K562 (cell line): ENCODE measurements around the gene PTPN14. TPM values are rescaled to one million over a fixed set of nuclear protein-coding genes. Genes with fewer than 3 reads are reported as not detected.
A peak's percentile ranks its signal among the peaks of the same experiment; 100 is the strongest.

ENCODE experiments used
- ATAC-seq: fragments of 200-7000 bp; cut with Tn5 transposase; 3 replicates; pipeline ENCODE4 v1.9.1; 2020; ENCODE audit warnings: moderate library complexity
- BruUV-seq: library from RNA; stranded (reverse); fragments of 400-500 nt; replicated peaks from 2 replicates; lab custom pipeline; 2021; lab: Mats Ljungman, UMichigan
- CTCF ChIA-PET: fragments of 300-600 bp; formaldehyde crosslinking; extraction: SDS; loops from one replicate; lab custom pipeline; 2021; ENCODE audit warnings: low intra/inter-chr PET ratio; lab: Yijun Ruan, JAX
- POLR2A ChIA-PET: fragments of 300-600, 350-650 bp; sonication (Branson Sonifier 250); formaldehyde crosslinking; extraction: SDS; loops from one replicate; lab custom pipeline; 2021; ENCODE audit warnings: antibody characterized with exemption, inconsistent platforms; lab: Yijun Ruan, JAX
- DNase-seq, 4 experiments: peaks; one replicate each; pipeline versions ENCODE4 v3.0.0 to v3.0.0-alpha.2; 2011 to 2018; ENCODE audit warnings: low spot score in 3 of 4, mixed read lengths in 3 of 4; ENCODE audit errors: extremely low read depth in 1 of 4
- FAIRE-seq: peaks from 2 replicates; lab custom pipeline; 2011; peaks lifted over from hg19 to GRCh38; lab: Jason Lieb, UNC
- H2AFZ ChIP-seq: 2 replicates; pipeline ENCODE4 v1.6.0; 2011; ENCODE audit warnings: low read depth, low read length, control low read depth, inconsistent platforms
- H3K27ac ChIP-seq: fragments of 200-600 bp; 3 replicates; pipeline ENCODE4 v1.8.0; 2011; ENCODE audit warnings: low read depth, mild to moderate bottlenecking, control low read depth, inconsistent platforms, low read length, moderate library complexity, mixed read lengths; ENCODE audit errors: extremely low read depth
- H3K27me3 ChIP-seq, 2 experiments: fragments of 300-600 bp in 1 of 2; 2 replicates in 1 of 2; 3 replicates in 1 of 2; pipeline versions ENCODE4 v1.6.0 to v1.8.0; 2011; ENCODE audit warnings: inconsistent platforms in 2 of 2, low read length in 2 of 2, mild to moderate bottlenecking in 1 of 2, mixed read lengths in 1 of 2, moderate library complexity in 1 of 2; ENCODE audit not compliant: control insufficient read depth in 2 of 2, insufficient read depth in 2 of 2
- H3K36me3 ChIP-seq: fragments of 300-600 bp; 3 replicates; pipeline ENCODE4 v1.8.0; 2011; ENCODE audit warnings: mild to moderate bottlenecking, low read length, inconsistent platforms; ENCODE audit not compliant: control insufficient read depth, insufficient read depth
- H3K4me1 ChIP-seq, 2 experiments: fragments of 200-600 bp in 1 of 2; replicated peaks in 1 of 2; 2 replicates in 1 of 2; 3 replicates in 1 of 2; pipeline versions ENCODE4 v1.5.1 to v1.8.0; 2011; ENCODE audit warnings: inconsistent platforms in 2 of 2, low read length in 2 of 2, mild to moderate bottlenecking in 1 of 2, mixed read lengths in 1 of 2, moderate library complexity in 1 of 2; ENCODE audit not compliant: control insufficient read depth in 2 of 2, insufficient read depth in 2 of 2
- H3K4me2 ChIP-seq: 2 replicates; pipeline ENCODE4 v1.6.1; 2011; ENCODE audit warnings: low read length, control low read depth, inconsistent platforms, mixed read lengths; ENCODE audit not compliant: insufficient read depth
- H3K4me3 ChIP-seq: fragments of 200-600 bp; sonication (generic), shearing (Covaris generic); 2 replicates; pipeline ENCODE4 v1.5.1; 2016; ENCODE audit warnings: control low read depth, inconsistent platforms
- H3K79me2 ChIP-seq: fragments of 200-600 bp; 3 replicates; pipeline ENCODE4 v1.8.0; 2011; ENCODE audit warnings: low read length, inconsistent platforms; ENCODE audit not compliant: control insufficient read depth, insufficient read depth
- H3K9ac ChIP-seq, 2 experiments: 2 replicates each; pipeline versions ENCODE4 v1.6.0 to v1.6.1; 2011; ENCODE audit warnings: low read depth in 2 of 2, low read length in 2 of 2, control low read depth in 1 of 2, inconsistent platforms in 1 of 2, mild to moderate bottlenecking in 1 of 2, mixed read lengths in 1 of 2; ENCODE audit not compliant: insufficient read depth in 1 of 2
- H3K9me1 ChIP-seq: one replicate; pipeline ENCODE4 v1.6.0; 2011; ENCODE audit warnings: inconsistent platforms, mild to moderate bottlenecking, low read length, moderate library complexity; ENCODE audit not compliant: control insufficient read depth, insufficient read depth
- H3K9me3 ChIP-seq: replicated peaks from 2 replicates; pipeline ENCODE4 v1.5.1; 2011; ENCODE audit warnings: low read depth, low read length, inconsistent platforms; ENCODE audit not compliant: control insufficient read depth, insufficient read depth
- H4K20me1 ChIP-seq: replicated peaks from 2 replicates; pipeline ENCODE4 v1.6.1; 2011; ENCODE audit warnings: low read length, inconsistent platforms, mixed read lengths; ENCODE audit not compliant: control insufficient read depth, insufficient read depth
- ATF3 ChIP-seq, 2 experiments: fragments of 450-650 bp in 1 of 2; sonication (generic) in 1 of 2; formaldehyde crosslinking in 1 of 2; IDR thresholded peaks in 1 of 2; conservative IDR thresholded peaks in 1 of 2; 2 replicates each; pipeline versions ENCODE4 v1.6.1 to v1.8.1; 2016 to 2023; ENCODE audit warnings: mild to moderate bottlenecking in 2 of 2, moderate library complexity in 2 of 2, inconsistent platforms in 1 of 2, missing genetic modification reagents in 1 of 2
- CBFB ChIP-seq: sonication (generic); formaldehyde crosslinking; IDR thresholded peaks from 2 replicates; pipeline ENCODE4 v1.4.0; 2020; ENCODE audit warnings: mild to moderate bottlenecking, missing genetic modification reagents
- CUX1 ChIP-seq: fragments of 200-800 bp; sonication (Bioruptor generic); IDR thresholded peaks from 2 replicates; pipeline ENCODE4 v1.6.1; 2016; ENCODE audit warnings: missing genetic modification characterization, missing compliant biosample characterization
- DPF2 ChIP-seq: fragments of 450-650 bp; IDR thresholded peaks from 2 replicates; pipeline ENCODE4 v1.6.1; 2016
- ESRRA ChIP-seq: fragments of 450-650 bp; IDR thresholded peaks from 2 replicates; pipeline ENCODE4 v1.6.1; 2014; ENCODE audit warnings: low read depth, mild to moderate bottlenecking, moderate library complexity, borderline replicate concordance
- FOSL1 ChIP-seq: fragments of 200-800 bp; sonication (Bioruptor generic); conservative IDR thresholded peaks from 2 replicates; pipeline ENCODE4 v1.6.1; 2016; ENCODE audit warnings: missing genetic modification characterization, missing compliant biosample characterization
- JUND ChIP-seq, 2 experiments: IDR thresholded peaks; 2 replicates in 1 of 2; 3 replicates in 1 of 2; pipeline ENCODE4 v1.6.1; 2011; ENCODE audit warnings: borderline replicate concordance in 2 of 2, low read depth in 2 of 2, low read length in 2 of 2, improper control_type of control experiment in 1 of 2, missing biosample characterization in 1 of 2, missing genetic modification characterization in 1 of 2, missing genetic modification reagents in 1 of 2
- MYC ChIP-seq, 2 experiments: fragments of 250-450 bp in 1 of 2; sonication (Bioruptor Pico) in 1 of 2; IDR thresholded peaks; 2 replicates each; pipeline versions ENCODE4 v1.5.1 to v1.6.1; 2012 to 2021; ENCODE audit warnings: low read depth in 2 of 2, borderline replicate concordance in 1 of 2, improper control_type of control experiment in 1 of 2, low read length in 1 of 2, mild to moderate bottlenecking in 1 of 2, moderate library complexity in 1 of 2
- PHF20 ChIP-seq: fragments of 450-650 bp; IDR thresholded peaks from 2 replicates; pipeline ENCODE4 v1.6.1; 2018; ENCODE audit not compliant: partially characterized antibody
- PRMT5 ChIP-seq: sonication (generic); formaldehyde crosslinking; IDR thresholded peaks from 2 replicates; pipeline ENCODE4 v1.5.0; 2020; ENCODE audit warnings: missing genetic modification reagents
- PTRF ChIP-seq: fragments of 450-650 bp; IDR thresholded peaks from 2 replicates; pipeline ENCODE4 v1.6.1; 2016; ENCODE audit warnings: mild to moderate bottlenecking, missing genetic modification characterization, missing compliant biosample characterization
- PYGO2 ChIP-seq: fragments of 450-650 bp; IDR thresholded peaks from 2 replicates; pipeline ENCODE4 v1.6.1; 2016; ENCODE audit warnings: mild to moderate bottlenecking, missing genetic modification characterization, moderate library complexity, missing compliant biosample characterization
- WGBS: fragments of 100-300 bp; shearing (Covaris generic); methylation state at CpG from one replicate; pipeline ENCODE4 v1.1.6; 2016; ENCODE audit warnings: low coverage, mixed read lengths; ENCODE audit not compliant: insufficient coverage; ENCODE audit errors: missing lambda C conversion rate; 5-methylcytosine and 5-hydroxymethylcytosine counted together
- in situ Hi-C: fragments of 300-500 bp; cut with MboI; formaldehyde crosslinking; loops from 4 replicates; pipeline ENCODE4 v1.15.0; 2018; ENCODE audit warnings: inconsistent platforms, mixed read lengths
- intact Hi-C: fragments of 100-400 bp; cut with micrococcal nuclease; formaldehyde crosslinking; loops from 2 replicates; pipeline ENCODE4 v1.14.2; 2022
- polyA plus RNA-seq, 8 experiments: library from polyadenylated mRNA; depleted of rRNA in 4 of 8; stranded (reverse) in 5 of 8; unstranded in 3 of 8; fragments of >200 nt; fragmentation: Nextera tagmentation in 2 of 8; fragmentation: Illumina TruSeq in 1 of 8; extraction: Ambion mirVana in 2 of 8; extraction: Trizol in 1 of 8; gene quantifications; 2 replicates each; pipeline versions ENCODE4 v1.2.1 to v1.2.3, GENCODE V29; 2011 to 2014; ENCODE audit warnings: inconsistent platforms in 1 of 8, missing spikeins in 1 of 8
- total RNA-seq, 7 experiments: library from RNA; depleted of rRNA in 6 of 7; stranded (reverse); fragments of >200 nt in 6 of 7; fragmentation: Illumina TruSeq in 2 of 7; extraction: Trizol in 2 of 7; gene quantifications; 2 replicates each; pipeline versions ENCODE4 v1.2.1 to v1.2.3, GENCODE V29; 2011 to 2021; ENCODE audit warnings: low replicate concordance in 1 of 7
- TF ChIP-seq, protein P1 (sequence below): IDR thresholded peaks from 2 replicates; pipeline ENCODE4 v1.6.1; 2011; ENCODE audit not compliant: insufficient read length; ENCODE audit errors: extremely low read depth

The PTPN14 gene
- total and polyA plus RNA-seq, 9 of the 15 experiments (the other 6 are each of a cell fraction or from before 2014, with no cell fraction given), result 0.01 to 0.29 (median 0.04) TPM; not detected in 6

- ChIA-PET POLR2A (interaction anchor here (1.1 kb wide), 1 partner anchor 30 kb away, joined by 3 read pairs; no protein-coding TSS in a partner anchor), CTCF (no interaction called here)
- in situ Hi-C loops, result no loop called here
- H3K4me2 ChIP-seq, result peak overlapping the region; percentile 42
- BruUV-seq, result no TSS peak
- no peak overlapping the region for H3K4me3 ChIP-seq
- 4% methylated on average over 9 of the region's 9 CpGs for WGBS
- H3K4me1 ChIP-seq, result peaks cover 0 to 23% of the 10 kb centered on the region in 2 experiments; a peak in 3 of 5 replicates
- DNase-seq (peak in 2 of 4 experiments; percentile 26 to 27), ATAC-seq (peak; percentile 66), FAIRE-seq (peak; percentile 72)
- no peaks in the 10 kb centered on the region for H3K36me3 ChIP-seq
- peaks cover 8 to 24% of the 10 kb centered on the region in 2 experiments; a peak in 4 of 5 replicates for H3K27me3 ChIP-seq
- H3K9me1 ChIP-seq, result no peaks in the 10 kb centered on the region
- H3K27ac ChIP-seq, result no peak overlapping the region
- intact Hi-C loops, result no loop called here
- no peaks in the 10 kb centered on the region for H3K79me2 ChIP-seq
- H3K9me3 ChIP-seq, result no peaks in the 10 kb centered on the region
- peak overlapping the region; percentile 75 for H2AFZ ChIP-seq
- no peak overlapping the region for H3K9ac ChIP-seq
- no peaks in the 10 kb centered on the region for H4K20me1 ChIP-seq
- TF ChIP-seq DPF2, result peak; percentile 59
- no peak for TF ChIP-seq MYC (IDR thresholded peaks at IDR 0.05; ENCODE audit: low read depth, low read length)
- no peak for TF ChIP-seq MYC (CRISPR knock-in tag; IDR thresholded peaks at IDR 0.05; ENCODE audit: borderline replicate concordance, low read depth)
- no peak for TF ChIP-seq PYGO2 (tag)
- no peak for TF ChIP-seq CUX1 (CRISPR knock-in tag)
- TF ChIP-seq PRMT5 (CRISPR knock-in tag), result no peak
- peak; percentile 74 for TF ChIP-seq ATF3 (IDR thresholded peaks at IDR 0.05)
- no peak for TF ChIP-seq ATF3 (CRISPR knock-in tag; conservative IDR thresholded peaks at IDR 0.05)
- no peak for TF ChIP-seq ESRRA
- peak; percentile 88 for TF ChIP-seq FOSL1 (tag)
- TF ChIP-seq, protein P1, sequence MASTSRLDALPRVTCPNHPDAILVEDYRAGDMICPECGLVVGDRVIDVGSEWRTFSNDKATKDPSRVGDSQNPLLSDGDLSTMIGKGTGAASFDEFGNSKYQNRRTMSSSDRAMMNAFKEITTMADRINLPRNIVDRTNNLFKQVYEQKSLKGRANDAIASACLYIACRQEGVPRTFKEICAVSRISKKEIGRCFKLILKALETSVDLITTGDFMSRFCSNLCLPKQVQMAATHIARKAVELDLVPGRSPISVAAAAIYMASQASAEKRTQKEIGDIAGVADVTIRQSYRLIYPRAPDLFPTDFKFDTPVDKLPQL, result no peak
- TF ChIP-seq PHF20, result no peak
- TF ChIP-seq PTRF (tag), result no peak
- no peak for TF ChIP-seq CBFB (CRISPR knock-in tag)
- TF ChIP-seq JUND (IDR thresholded peaks at IDR 0.05; ENCODE audit: borderline replicate concordance, low read depth, low read length), result peak; percentile 84
- peak; percentile 84; the same call in 2 of the 3 replicates for TF ChIP-seq JUND (tag; IDR thresholded peaks at IDR 0.05; ENCODE audit: borderline replicate concordance, low read depth, low read length)
Measured at GRCh38 chr1:214362188-214362882, 189.1 kb downstream of the PTPN14 start.
